ENCODE measurements around the gene HOGA1.

GRCh38 chr10:97563337-97563736 is 20.9 kb upstream of the HOGA1 start:
- TF ChIP-seq CTCF (conservative IDR thresholded peaks at IDR 0.05): no peak
- no peak for TF ChIP-seq EZH2 (IDR thresholded peaks at IDR 0.05; ENCODE audit: low read depth)

Data from PC-9 (cell line).